ENCODE measurements around the gene BPTF.
"Not testable (repeated sequence)": the region's sequence is repeated elsewhere in the genome, so short reads cannot be mapped to it uniquely, and the experiment has no call there.

BPTF gene, protein sequence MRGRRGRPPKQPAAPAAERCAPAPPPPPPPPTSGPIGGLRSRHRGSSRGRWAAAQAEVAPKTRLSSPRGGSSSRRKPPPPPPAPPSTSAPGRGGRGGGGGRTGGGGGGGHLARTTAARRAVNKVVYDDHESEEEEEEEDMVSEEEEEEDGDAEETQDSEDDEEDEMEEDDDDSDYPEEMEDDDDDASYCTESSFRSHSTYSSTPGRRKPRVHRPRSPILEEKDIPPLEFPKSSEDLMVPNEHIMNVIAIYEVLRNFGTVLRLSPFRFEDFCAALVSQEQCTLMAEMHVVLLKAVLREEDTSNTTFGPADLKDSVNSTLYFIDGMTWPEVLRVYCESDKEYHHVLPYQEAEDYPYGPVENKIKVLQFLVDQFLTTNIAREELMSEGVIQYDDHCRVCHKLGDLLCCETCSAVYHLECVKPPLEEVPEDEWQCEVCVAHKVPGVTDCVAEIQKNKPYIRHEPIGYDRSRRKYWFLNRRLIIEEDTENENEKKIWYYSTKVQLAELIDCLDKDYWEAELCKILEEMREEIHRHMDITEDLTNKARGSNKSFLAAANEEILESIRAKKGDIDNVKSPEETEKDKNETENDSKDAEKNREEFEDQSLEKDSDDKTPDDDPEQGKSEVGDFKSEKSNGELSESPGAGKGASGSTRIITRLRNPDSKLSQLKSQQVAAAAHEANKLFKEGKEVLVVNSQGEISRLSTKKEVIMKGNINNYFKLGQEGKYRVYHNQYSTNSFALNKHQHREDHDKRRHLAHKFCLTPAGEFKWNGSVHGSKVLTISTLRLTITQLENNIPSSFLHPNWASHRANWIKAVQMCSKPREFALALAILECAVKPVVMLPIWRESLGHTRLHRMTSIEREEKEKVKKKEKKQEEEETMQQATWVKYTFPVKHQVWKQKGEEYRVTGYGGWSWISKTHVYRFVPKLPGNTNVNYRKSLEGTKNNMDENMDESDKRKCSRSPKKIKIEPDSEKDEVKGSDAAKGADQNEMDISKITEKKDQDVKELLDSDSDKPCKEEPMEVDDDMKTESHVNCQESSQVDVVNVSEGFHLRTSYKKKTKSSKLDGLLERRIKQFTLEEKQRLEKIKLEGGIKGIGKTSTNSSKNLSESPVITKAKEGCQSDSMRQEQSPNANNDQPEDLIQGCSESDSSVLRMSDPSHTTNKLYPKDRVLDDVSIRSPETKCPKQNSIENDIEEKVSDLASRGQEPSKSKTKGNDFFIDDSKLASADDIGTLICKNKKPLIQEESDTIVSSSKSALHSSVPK (N-terminal part only)

DNA sequence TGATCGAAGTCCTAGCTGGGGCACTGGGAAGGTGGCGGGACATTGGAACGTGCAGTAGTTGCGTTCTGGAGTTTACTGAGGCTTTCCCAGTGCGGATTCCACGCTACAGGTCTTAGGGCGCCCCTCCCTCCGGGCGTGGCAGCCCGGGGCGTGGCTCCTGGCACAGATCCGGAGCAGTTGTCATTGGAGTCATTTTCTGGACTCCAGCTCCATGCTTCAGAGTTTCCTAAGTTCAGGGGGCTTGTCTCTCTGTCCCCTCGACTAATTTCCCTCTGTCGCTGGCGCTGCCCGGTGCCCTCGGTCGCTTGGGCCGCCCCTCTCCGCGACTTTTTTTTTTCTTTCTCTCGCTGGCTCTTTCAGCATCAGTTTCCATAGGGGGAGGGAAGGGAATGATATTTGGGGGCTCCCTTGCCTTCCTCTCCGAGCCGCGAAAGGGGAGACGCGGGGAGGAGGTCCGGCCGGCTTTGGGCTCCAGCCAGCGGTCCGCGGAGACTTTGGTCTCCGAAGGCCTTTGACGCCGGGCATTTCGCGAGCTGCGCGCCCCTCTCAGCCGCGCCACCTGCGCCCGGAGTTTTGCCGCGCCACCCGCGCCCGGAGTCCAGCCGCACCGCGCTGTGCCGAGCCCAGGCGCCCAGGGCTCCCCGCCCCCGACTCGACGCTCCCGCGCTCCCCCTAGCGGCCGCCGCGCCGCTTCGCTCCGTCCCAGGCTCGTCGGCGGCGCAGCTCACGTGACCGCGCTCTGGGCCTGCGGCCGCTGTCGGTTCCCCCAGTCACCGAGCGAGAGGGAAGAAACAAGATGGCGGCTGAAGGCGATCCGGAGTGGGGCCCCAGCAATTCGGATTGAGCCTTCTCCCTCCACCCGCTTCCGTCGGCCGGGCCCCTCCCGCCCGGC is at the start of gene BPTF:
BPTF (plus strand) TSS at position 769 of the 892 bp plus-strand sequence. CDS start 222 bp downstream, outside the sequence.
- peak; percentile 85 to 86 for DNase-seq (ENCODE audit: low read depth in 1 of 2, low spot score in 1 of 2)

DNA sequence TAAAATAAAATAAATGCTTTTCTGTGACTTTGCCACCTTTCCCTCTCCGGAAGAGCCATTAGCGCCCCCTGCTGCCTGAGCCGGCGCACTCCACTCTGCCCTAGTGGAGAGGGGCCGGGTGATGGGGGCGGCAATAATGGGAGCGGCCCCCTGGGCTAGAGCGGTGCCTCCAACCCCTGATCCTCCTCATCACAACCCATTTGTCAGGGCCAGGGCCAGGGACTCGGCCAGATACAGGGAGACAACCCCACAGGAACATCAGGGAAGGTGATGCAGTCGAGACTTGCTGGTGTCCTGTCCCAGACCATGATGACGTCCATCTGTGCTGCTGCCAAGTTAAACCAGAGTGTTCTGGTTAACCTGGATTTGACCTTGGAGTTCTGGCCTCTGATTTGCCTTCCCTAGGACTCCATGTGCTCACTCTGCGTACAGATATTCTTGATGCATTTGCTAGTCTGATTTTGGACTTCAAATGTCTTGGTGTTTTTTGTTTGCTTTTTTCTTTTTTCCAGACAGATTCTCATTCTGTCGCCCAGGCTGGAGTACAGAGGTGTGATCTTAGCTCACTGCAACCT is 46.1 kb upstream of the BPTF start:
- no peak for DNase-seq (ENCODE audit: low read depth in 1 of 2, low spot score in 1 of 2)

DNA sequence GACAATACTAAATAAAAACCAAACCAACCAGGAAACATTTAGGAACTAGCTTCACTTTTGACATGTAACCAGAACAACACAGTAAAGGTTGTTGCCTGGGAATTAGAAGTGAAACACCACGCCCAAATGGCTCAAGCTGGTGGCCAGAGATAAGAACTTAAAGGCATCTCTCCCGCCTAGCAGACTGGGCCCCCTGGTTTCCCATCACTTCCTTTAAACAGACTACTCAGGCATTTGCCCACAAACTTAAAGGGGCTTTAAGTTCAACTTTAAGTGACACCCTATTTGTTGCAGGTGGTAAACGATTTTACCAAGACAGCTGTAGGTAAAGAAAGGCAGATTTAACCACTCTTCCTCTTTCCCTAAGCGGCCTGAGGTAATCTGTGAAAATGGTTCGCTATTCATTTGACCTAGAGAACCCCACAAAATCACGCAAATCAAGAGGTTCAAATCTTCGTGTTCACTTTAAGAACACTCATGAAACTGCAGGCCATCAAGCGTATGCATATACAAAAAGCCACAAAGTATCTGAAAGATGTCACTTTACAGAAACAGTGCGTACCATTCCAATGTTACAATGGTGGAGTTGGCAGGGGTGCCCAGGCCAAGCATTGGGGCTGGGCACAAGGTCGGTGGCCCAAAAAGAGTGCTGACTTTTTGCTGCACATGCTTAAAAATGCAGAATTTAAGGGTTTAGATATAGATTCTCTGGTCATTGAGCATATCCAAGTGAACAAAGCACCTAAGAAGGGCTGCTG is 40.8 kb upstream of the BPTF start:
- DNase-seq (ENCODE audit: low read depth in 1 of 2, low spot score in 1 of 2), result no peak

DNA sequence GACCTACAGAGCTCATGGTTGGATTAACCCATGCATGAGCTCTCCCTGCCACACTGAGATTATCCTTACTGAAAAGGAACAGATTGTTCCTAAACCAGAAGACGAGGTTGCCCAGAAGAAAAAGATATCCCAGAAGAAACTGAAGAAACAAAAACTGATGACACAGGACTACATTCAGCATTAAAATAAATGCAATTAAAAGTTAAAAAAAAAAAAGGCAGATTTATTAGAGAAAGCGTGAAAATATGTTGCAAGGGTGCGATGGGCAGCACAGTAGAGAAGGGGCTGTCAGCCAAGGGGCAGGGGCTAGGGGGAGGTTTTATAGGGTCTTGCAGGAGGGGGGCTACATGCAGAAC is 40.2 kb upstream of the BPTF start:
- no peak for DNase-seq (ENCODE audit: low read depth in 1 of 2, low spot score in 1 of 2)

DNA sequence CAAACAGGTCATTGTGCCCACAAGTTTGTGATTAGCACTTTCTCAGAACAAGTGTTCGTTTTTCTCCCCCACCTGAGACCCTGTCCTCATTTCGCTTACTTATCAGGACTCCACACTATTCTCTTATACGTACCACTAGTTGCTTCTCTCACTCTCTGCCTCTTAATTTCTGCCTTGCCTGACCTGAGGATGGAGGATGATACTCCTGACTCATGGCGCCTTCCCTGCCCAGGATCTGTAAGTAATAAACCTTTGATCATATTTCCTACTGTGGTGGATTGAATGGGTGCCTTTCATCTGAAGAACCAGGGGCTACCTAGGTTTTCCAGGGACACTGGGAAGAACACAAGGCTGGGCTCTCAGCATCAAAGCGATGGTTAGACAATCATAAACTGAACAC is 39.8 kb upstream of the BPTF start:
- DNase-seq (ENCODE audit: low read depth in 1 of 2, low spot score in 1 of 2), result no peak

DNA sequence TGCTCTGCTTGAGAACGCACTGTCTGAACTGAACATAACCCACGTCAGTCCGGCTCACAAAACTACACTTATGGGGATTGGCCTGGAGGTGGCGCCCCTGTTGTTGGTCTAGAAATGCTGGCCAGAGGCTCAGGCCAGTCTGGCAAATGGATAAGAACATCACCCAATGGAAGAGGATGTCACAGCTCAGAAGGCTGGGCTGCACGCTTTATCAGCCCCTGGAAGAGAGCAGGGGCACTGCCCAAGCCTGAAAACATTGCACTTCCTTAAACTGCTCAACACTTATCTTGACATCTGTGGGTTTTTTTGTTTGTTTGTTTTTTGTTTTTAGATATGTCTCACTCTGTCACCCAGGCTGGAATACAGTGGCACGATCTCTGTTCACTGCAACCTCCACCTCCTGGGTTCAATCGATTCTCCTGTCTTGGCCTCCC is 24.8 kb upstream of the BPTF start:
- DNase-seq (ENCODE audit: low read depth in 1 of 2, low spot score in 1 of 2), result peak in 1 of 2 donors; percentile 11

DNA sequence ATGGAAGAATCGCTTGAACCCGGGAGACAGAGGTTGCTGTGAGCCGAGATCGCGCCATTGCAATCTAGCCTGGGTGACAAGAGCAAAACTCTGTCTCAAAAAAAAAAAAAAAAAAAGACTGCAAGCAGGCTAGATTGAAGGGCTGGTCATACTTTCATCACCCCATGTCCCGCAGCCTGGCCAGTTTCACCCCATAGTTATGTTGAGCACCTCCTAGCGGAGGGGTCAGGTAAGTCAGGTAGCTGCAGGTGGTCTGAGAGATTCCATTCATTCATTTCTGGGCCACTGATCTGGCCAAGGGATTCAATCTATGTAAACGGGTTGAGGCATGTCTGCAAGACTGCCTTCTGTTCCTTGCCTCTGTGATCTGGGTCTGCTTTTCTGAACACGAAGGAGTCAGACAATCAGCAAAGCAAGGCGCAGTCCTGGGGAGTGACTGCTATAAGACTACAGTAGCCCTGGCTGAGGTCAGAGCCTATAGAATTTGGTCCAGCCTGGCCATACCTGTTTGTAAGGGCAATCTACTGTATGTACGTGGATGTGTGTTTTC is 23.6 kb upstream of the BPTF start:
- DNase-seq (ENCODE audit: low read depth in 1 of 2, low spot score in 1 of 2), result no peak

DNA sequence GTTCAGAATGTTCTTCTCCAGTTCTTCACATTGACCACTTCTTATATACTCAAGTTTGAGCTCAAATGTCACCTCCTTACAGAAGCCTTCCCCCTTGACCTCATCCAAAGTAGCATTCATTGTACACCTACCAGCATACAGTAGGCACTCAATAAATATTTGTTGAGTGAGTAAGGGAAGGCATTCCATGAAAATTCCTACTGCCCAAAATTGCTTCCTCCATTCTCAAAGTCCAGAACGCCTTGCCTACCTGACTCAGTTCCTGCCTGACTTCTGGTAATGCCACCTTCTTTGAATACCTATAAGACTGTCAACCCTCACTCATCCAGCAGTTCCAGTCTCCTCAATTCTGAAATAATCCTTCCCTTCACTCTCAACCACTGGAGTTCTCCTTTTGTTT is 14.8 kb upstream of the BPTF start:
- DNase-seq (ENCODE audit: low read depth in 1 of 2, low spot score in 1 of 2), result no peak

DNA sequence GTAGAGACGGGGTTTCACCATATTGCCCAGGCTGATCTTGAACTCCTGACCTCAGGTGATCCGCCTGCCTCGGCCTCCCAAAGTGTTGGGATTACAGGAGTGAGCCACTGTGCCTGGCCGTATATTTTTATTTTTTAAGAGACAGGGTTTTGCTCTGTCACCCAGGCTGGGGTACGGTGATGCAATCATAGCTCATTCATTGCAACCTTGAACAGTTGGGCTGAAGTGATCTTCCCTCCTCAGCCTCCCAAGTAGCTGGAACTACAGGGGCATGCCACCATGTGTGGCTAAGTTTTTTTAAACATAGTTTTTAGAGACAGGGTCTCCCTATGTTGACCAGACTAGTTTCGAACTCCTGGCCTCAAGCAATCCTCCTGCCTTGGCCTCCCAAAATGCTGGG is 12.9 kb upstream of the BPTF start:
- DNase-seq (ENCODE audit: low read depth in 1 of 2, low spot score in 1 of 2), result not testable (repeated sequence)

DNA sequence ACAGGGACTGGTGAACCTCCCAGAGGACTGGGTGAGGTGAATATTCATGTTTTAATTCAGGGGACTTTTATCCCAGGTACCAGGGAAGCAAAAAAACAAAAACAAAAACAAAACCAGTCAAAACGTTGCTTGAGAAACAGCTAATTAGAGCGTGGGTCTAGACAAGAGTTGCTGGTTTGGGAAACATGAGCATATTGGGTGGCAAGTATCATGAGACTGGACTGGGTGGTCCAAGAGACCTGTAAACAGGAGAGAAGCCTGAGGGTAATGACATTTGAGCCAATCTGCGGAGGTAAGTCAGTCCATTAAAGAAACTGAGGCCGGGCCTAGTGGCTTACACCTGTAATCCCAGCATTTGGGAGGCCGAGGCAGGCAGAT is 11.5 kb upstream of the BPTF start:
- DNase-seq (ENCODE audit: low read depth in 1 of 2, low spot score in 1 of 2), result no peak

DNA sequence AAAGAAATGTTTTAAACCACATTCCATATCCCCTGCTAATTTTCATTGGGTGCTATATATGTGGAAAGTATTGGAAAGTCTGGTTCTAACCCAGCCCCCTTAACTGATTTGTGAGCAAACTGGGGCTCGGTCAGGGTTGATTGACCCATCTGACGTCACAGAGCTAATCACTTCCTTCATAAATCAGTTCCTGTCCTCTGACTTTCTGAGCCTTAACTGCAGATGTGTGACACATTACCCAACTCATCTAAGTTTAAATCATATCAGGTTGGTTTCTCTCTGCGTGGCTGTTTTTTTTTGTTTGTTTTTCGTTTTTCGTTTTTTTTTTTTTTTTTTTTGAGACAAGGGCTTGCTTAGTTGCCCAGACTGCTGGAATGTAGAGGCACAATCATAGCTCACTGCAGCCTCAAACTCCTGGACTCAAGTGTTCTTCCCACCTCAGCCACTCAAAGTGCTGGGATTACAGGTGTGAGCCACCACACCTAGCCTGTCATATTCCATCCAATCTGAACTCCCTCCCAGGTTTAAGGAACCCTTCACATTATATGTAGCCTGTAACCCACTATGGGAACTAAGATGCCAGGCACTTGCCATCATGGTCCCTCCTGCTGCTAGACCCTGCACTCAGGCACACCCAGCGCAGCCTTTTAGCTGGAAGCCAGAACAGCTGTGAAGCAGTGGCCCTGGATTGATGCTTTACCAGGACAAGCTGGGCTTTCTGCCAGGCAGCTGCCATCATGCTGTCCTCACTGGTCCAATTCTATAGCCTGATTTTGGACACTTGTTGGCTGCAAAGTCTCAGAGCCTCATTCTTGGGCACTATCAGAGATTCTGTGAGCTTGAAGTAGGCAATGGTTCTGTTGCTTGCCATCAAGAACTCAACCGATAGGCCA is 6.9 kb upstream of the BPTF start:
- no peak for DNase-seq (ENCODE audit: low read depth in 1 of 2, low spot score in 1 of 2)

DNA sequence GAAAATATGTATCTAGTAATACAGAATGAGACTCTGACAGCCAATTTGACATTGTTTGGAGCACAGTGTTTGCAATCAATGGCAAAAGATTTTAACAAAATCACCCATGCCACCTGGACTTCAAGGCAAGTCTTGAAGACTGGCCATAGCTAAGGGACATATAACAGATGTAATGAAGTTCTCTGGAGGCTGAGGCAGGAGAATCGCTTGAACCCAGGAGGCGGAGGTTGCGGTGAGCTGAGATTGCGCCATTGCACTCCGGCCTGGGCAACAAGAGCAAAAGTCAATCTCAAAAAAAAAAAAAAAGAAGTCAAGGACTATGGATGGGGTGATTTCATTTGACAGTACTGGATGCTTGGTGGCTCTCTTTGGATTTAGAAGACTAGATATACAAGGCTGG is 5.6 kb upstream of the BPTF start:
- DNase-seq (ENCODE audit: low read depth in 1 of 2, low spot score in 1 of 2), result no peak

DNA sequence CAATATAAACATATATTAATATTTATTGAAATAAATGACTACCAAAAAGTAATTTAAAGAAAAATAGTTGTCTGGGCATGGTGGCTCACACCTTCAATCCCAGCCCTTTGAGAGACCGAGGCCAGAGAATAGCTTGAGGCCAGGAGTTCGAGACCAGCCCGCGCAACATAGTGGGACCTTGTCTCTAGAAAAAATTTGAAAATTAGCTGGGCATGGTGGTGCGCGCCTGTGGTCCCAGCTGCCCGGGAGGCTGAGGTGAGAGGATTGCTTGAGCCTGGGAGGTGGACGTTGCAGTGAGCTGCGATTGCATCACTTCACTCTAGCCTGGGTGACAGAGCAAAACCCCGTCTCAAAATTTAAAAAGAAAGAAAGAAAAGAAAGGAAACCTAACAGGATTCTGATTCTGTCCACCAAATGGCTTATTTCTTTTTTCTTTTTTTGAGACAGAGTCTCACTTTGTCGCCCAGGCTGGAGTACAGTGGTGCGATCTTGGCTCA is 3.4 kb upstream of the BPTF start:
- DNase-seq (ENCODE audit: low read depth in 1 of 2, low spot score in 1 of 2), result no peak

DNA sequence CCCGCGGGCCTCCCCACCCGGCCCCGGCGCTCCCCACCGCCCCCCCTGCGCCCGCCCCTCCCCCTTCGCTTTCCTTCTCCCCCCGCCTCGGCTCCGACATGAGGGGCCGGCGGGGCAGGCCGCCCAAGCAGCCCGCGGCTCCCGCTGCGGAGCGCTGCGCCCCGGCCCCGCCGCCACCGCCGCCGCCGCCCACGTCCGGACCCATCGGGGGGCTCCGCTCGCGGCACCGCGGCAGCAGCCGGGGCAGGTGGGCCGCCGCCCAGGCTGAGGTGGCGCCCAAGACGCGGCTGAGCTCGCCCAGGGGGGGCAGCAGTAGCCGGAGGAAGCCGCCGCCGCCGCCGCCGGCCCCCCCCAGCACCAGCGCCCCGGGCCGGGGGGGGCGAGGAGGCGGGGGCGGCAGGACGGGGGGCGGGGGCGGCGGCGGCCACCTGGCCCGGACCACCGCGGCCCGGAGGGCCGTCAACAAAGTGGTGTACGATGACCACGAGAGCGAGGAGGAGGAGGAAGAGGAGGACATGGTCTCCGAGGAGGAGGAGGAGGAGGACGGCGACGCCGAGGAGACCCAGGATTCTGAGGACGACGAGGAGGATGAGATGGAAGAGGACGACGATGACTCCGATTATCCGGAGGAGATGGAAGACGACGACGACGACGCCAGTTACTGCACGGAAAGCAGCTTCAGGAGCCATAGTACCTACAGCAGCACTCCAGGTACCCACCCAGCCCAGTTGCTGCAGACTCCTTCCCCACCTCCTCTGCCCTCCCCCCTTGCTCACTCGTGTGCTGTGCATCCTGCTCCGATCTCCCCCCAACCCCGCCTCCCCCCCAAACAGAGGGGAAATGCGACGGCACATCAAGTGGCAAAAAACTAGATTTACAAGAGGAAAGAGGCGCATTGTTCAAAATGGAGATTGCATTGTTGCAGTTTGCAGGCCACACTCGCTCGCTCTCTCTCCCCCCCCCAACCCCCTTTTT is 611 bp downstream of the BPTF start:
- DNase-seq (ENCODE audit: low read depth in 1 of 2, low spot score in 1 of 2), result peak; percentile 25 to 35

DNA sequence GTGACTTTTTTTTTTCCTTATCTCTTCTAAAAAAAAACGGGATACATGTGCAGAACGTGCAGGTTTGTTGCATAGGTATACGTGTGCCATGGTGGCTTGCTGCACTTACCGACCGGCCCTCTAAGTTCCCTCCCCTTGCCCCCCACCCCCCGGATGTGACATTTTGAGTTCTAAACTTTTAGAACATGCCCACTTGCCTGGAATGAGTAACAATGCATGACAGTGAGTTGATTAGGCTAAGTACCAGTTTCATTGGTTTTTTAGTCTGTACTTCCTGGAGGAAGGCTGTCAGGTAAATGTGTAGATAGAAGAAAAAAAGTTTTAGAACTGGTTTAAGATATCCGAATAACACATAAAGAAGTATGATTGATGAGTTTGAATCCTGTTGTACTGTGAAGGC is 4.0 kb downstream of the BPTF start:
- DNase-seq (ENCODE audit: low read depth in 1 of 2, low spot score in 1 of 2), result peak; percentile 18 to 58

DNA sequence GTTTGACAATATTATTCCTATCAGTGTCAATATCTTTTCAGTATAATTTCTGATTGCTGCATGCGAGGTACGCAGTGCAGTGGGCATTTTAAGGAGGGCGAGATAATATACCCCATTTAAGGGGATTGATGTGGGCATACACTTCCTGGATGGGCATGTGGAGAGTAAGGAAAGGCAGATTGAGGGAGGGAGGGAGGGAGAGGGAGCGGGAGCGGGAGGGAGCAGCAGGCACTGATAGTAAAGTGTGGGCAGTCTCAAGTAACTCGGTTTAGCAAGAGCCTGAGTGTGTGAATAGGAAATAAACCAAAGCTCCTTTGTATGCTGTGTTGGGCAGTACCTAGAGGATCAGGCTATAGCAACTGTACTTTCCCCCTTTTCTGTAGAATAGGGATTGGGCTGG is 5.1 kb downstream of the BPTF start:
- no peak for DNase-seq (ENCODE audit: low read depth in 1 of 2, low spot score in 1 of 2)

DNA sequence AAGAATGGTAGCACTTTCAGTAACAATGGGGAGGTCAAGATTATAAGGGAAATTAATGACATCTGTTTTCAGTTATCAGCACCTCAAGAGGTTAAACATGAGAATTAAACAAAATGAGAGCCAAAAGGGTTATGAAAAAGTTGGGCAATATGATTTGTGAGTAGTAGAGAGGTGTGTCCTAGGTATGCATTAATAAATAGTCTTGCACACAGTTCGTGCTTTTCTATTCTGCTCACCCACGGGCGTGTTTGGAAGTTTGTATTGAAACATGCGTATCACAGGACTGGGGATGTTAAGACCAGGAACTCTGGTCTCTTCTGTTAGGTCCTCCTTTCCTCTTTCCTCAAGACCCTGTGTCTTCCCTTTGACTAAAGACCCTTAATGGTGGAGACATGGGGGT is 6.0 kb downstream of the BPTF start:
- no peak for DNase-seq (ENCODE audit: low read depth in 1 of 2, low spot score in 1 of 2)
